Liver (tissue), 3 donors: ENCODE data around the gene EVI5.

Experiments used
- ATF3 ChIP-seq: IDR thresholded peaks from 2 replicates; pipeline ENCODE4 v1.6.1; 2016; ENCODE audit warnings: antibody characterized with exemption
- CTCF ChIP-seq: fragments of 150-350 bp; IDR thresholded peaks from 2 replicates; pipeline ENCODE4 v1.5.1; 2017; ENCODE audit warnings: improper control_type of control experiment, low read depth, low read length; ENCODE audit not compliant: missing input control
- EGR1 ChIP-seq, 2 donors: IDR thresholded peaks; 2 replicates each; pipeline ENCODE4 v1.6.1; 2016 to 2018; ENCODE audit warnings: antibody characterized with exemption in 2 of 2, low read depth in 2 of 2
- GABPA ChIP-seq, 2 donors: IDR thresholded peaks in 1 of 2; conservative IDR thresholded peaks in 1 of 2; 2 replicates each; pipeline ENCODE4 v1.6.1; 2016; ENCODE audit warnings: antibody characterized with exemption in 2 of 2, mild to moderate bottlenecking in 1 of 2, moderate library complexity in 1 of 2
- HNF4A ChIP-seq, 2 donors: conservative IDR thresholded peaks; 2 replicates each; pipeline ENCODE4 v1.6.1; 2016; ENCODE audit warnings: antibody characterized with exemption in 2 of 2, mild to moderate bottlenecking in 2 of 2
- HNF4G ChIP-seq: IDR thresholded peaks from 2 replicates; pipeline ENCODE4 v1.6.1; 2016; ENCODE audit warnings: antibody characterized with exemption
- JUND ChIP-seq, 2 donors: IDR thresholded peaks; 2 replicates each; pipeline ENCODE4 v1.6.1; 2016; ENCODE audit warnings: antibody characterized with exemption in 2 of 2
- MAX ChIP-seq: IDR thresholded peaks from 2 replicates; pipeline ENCODE4 v1.6.1; 2016; ENCODE audit warnings: antibody characterized with exemption
- RAD21 ChIP-seq, 2 donors: IDR thresholded peaks; 2 replicates each; pipeline ENCODE4 v1.6.1; 2016; ENCODE audit warnings: antibody characterized with exemption in 2 of 2, mild to moderate bottlenecking in 2 of 2
- REST ChIP-seq: IDR thresholded peaks from 2 replicates; pipeline ENCODE4 v1.6.1; 2016; ENCODE audit warnings: antibody characterized with exemption, mild to moderate bottlenecking
- SP1 ChIP-seq: IDR thresholded peaks from 2 replicates; pipeline ENCODE4 v1.6.1; 2018; ENCODE audit warnings: antibody characterized with exemption, mild to moderate bottlenecking
- TAF1 ChIP-seq: conservative IDR thresholded peaks from 2 replicates; pipeline ENCODE4 v1.6.1; 2016; ENCODE audit warnings: antibody characterized with exemption, mild to moderate bottlenecking
- YY1 ChIP-seq: IDR thresholded peaks from 2 replicates; pipeline ENCODE4 v1.6.1; 2016; ENCODE audit warnings: antibody characterized with exemption, mild to moderate bottlenecking
- ZBTB33 ChIP-seq: IDR thresholded peaks from 2 replicates; pipeline ENCODE4 v1.6.1; 2016; ENCODE audit warnings: antibody characterized with exemption
- donor health status: healthy.
- donor health status: healthy.

GRCh38 chr1:92754000-92754718 lies 30.7 kb downstream of the EVI5 start:
- TF ChIP-seq CTCF = no peak
- TF ChIP-seq SP1 = no peak
- TF ChIP-seq REST = no peak
- TF ChIP-seq ATF3 = no peak
- TF ChIP-seq YY1 = no peak
- TF ChIP-seq JUND (IDR thresholded peaks at IDR 0.05) = no peak
- no peak for TF ChIP-seq RAD21 (IDR thresholded peaks at IDR 0.05)
- TF ChIP-seq MAX = no peak
- no peak for TF ChIP-seq EGR1 (IDR thresholded peaks at IDR 0.05; ENCODE audit: low read depth in 2 of 2)
- no peak for TF ChIP-seq TAF1
- TF ChIP-seq ZBTB33 = no peak
- TF ChIP-seq GABPA (IDR thresholded peaks at IDR 0.05 in 1 of 2, conservative IDR thresholded peaks at IDR 0.05 in 1 of 2) = no peak
- TF ChIP-seq HNF4G = no peak
- no peak for TF ChIP-seq HNF4A (conservative IDR thresholded peaks at IDR 0.05)
